Kidney epithelial cell (primary cell): ENCODE results near the gene CLK3. TPM values are rescaled to one million over a fixed set of nuclear protein-coding genes. Genes with fewer than 3 reads are reported as not detected.

ENCODE experiments used
- DNase-seq: peaks from one replicate; pipeline ENCODE4 v3.0.0-alpha.2; 2010; ENCODE audit warnings: low read depth
- H3K27me3 ChIP-seq: 2 replicates; pipeline ENCODE4 v1.6.0; 2011; ENCODE audit warnings: low read length; ENCODE audit not compliant: control insufficient read depth, insufficient read depth
- H3K36me3 ChIP-seq: 2 replicates; pipeline ENCODE4 v1.5.1; 2011; ENCODE audit warnings: low read length; ENCODE audit not compliant: control insufficient read depth, insufficient read depth
- H3K4me3 ChIP-seq: 2 replicates; pipeline ENCODE4 v1.5.1; 2011; ENCODE audit warnings: low read depth, mild to moderate bottlenecking, control low read depth, low read length
- CTCF ChIP-seq: IDR thresholded peaks from 2 replicates; pipeline ENCODE4 v1.5.1; 2011; ENCODE audit warnings: mild to moderate bottlenecking, moderate library complexity, low read length, control low read depth, inconsistent platforms; ENCODE audit not compliant: insufficient read depth, poor library complexity, severe bottlenecking
- total RNA-seq: library from RNA; depleted of rRNA; stranded (reverse); fragments of >200 nt; gene quantifications from 2 replicates; pipeline ENCODE4 v1.2.3, GENCODE V29; 2015

The CLK3 gene
- total RNA-seq, 1 donor from 2014 or later, result 104 TPM

- Histone ChIP-seq H3K36me3 (peaks cover 5% of the 10 kb centered on the region), H3K4me3 (no peak overlapping the region), H3K27me3 (no peaks in the 10 kb centered on the region)
- TF ChIP-seq CTCF, result no peak
- DNase-seq, result no peak
Observed at GRCh38 chr15:74621936-74622335, 6.3 kb downstream of the CLK3 start.

- no peak overlapping the region for H3K4me3 ChIP-seq
- no peak for TF ChIP-seq CTCF
- H3K27me3 ChIP-seq, result no peaks in the 10 kb centered on the region
- DNase-seq, result no peak
- peaks cover 6% of the 10 kb centered on the region for H3K36me3 ChIP-seq
Observed at GRCh38 chr15:74622758-74623157, 7.1 kb downstream of the CLK3 start.

- no peak for DNase-seq
- no peaks in the 10 kb centered on the region for H3K27me3 ChIP-seq
- H3K36me3 ChIP-seq, result peaks cover 7% of the 10 kb centered on the region
- H3K4me3 ChIP-seq, result no peak overlapping the region
- no peak for TF ChIP-seq CTCF
Observed at GRCh38 chr15:74624020-74624602, 8.5 kb downstream of the CLK3 start.

- Histone ChIP-seq H3K36me3 (peaks cover 6% of the 10 kb centered on the region), H3K4me3 (no peak overlapping the region), H3K27me3 (no peaks in the 10 kb centered on the region)
- no peak for TF ChIP-seq CTCF
- no peak for DNase-seq
Observed at GRCh38 chr15:74625693-74626092, 10.1 kb downstream of the CLK3 start.

GRCh38 chr15:74626336-74626735 is 10.7 kb downstream of the CLK3 start:
- Histone ChIP-seq H3K36me3 (peaks cover 8% of the 10 kb centered on the region), H3K4me3 (no peak overlapping the region), H3K27me3 (no peaks in the 10 kb centered on the region)
- TF ChIP-seq CTCF, result no peak
- DNase-seq, result no peak

GRCh38 chr15:74626752-74627692 is 11.4 kb downstream of the CLK3 start:
- Histone ChIP-seq H3K27me3 (no peaks in the 10 kb centered on the region), H3K4me3 (no peak overlapping the region), H3K36me3 (peaks cover 7% of the 10 kb centered on the region)
- DNase-seq, result no peak
- no peak for TF ChIP-seq CTCF
